Neutrophil (primary cell): ENCODE measurements around the gene CDRT4.
A peak's percentile ranks its signal among the peaks of the same experiment; 100 is the strongest.

Experiments used
- H3K27ac ChIP-seq: fragments of 200-600 bp; sonication (generic); 2 replicates; pipeline ENCODE4 v1.5.1; 2016; ENCODE audit warnings: mild to moderate bottlenecking, moderate library complexity
- H3K27me3 ChIP-seq: fragments of 200-600 bp; sonication (generic); 2 replicates; pipeline ENCODE4 v1.6.0; 2016; ENCODE audit warnings: mild to moderate bottlenecking
- H3K36me3 ChIP-seq: fragments of 200-600 bp; sonication (generic); 2 replicates; pipeline ENCODE4 v1.5.1; 2017
- H3K4me1 ChIP-seq, 2 experiments: fragments of 200-600 bp in 1 of 2; sonication (generic) in 1 of 2; 1 replicate in 1 of 2; 2 replicates in 1 of 2; pipeline versions ENCODE4 v1.5.1 to v1.6.1; 2013 to 2016; ENCODE audit warnings: low read depth in 1 of 2, low read length in 1 of 2, mild to moderate bottlenecking in 1 of 2, moderate library complexity in 1 of 2; ENCODE audit not compliant: control insufficient read depth in 1 of 2, insufficient read depth in 1 of 2
- H3K4me3 ChIP-seq, 2 experiments: fragments of 200-600 bp in 1 of 2; sonication (generic) in 1 of 2; 1 replicate in 1 of 2; 2 replicates in 1 of 2; pipeline ENCODE4 v1.5.1; 2013 to 2016; ENCODE audit warnings: low read depth in 1 of 2, low read length in 1 of 2, mild to moderate bottlenecking in 1 of 2, moderate library complexity in 1 of 2
- H3K9me3 ChIP-seq: fragments of 200-600 bp; sonication (generic); 2 replicates; pipeline ENCODE4 v1.5.1; 2016
- CTCF ChIP-seq: fragments of 200-600 bp; sonication (generic); IDR thresholded peaks from 2 replicates; pipeline ENCODE4 v1.5.1; 2016; ENCODE audit warnings: antibody characterized with exemption

CDRT4 gene

DNA sequence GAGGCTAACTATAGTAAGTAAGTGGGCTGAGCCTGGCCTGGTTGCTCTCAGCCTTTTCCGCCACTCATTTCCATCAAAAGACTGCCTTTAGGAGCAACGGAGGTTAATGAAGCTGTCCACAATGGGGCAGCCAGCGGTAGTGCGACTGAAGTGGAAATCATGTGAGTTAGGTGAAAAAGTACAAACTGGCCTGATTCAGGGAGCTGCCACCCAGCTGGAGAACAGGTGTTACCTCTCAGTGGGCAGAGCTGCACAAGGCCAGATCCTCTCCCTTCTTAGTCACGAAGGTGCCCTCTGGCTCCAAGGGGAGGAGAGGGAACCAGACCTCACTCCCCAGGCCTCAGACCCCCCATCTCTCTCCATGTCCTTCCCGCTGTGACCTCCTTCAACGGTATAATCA is 34.4 kb upstream of the CDRT4 start:
- peak overlapping the region; percentile 60 for H3K27ac ChIP-seq
- no peaks in the 10 kb centered on the region for H3K36me3 ChIP-seq
- no peaks in the 10 kb centered on the region for H3K27me3 ChIP-seq
- H3K4me3 ChIP-seq: no peak overlapping the region
- TF ChIP-seq CTCF: no peak
- H3K4me1 ChIP-seq: peaks cover 11 to 16% of the 10 kb centered on the region in 2 experiments
- no peaks in the 10 kb centered on the region for H3K9me3 ChIP-seq

DNA sequence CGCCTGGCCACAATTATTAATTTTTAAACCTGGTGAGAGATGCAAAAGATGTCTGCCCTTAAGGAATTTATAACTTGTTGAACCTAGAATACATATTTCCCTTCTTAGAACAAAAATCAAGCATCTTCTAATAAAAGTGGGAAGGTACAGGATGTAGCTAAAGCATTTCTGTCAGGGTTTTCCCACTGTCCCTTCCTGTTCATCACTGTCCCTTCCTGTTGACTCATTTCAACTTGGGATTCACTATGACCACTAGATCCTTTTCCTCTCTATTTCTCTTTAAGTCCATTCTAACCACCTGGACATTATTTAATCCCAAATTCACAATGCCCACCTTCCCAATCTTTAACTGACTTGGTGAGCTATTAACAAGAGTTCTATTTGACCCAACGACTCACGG is 33.9 kb upstream of the CDRT4 start:
- Histone ChIP-seq H3K4me3 (no peak overlapping the region), H3K27me3 (no peaks in the 10 kb centered on the region), H3K36me3 (no peaks in the 10 kb centered on the region), H3K27ac (no peak overlapping the region), H3K4me1 (peaks cover 11 to 16% of the 10 kb centered on the region in 2 experiments), H3K9me3 (no peaks in the 10 kb centered on the region)
- TF ChIP-seq CTCF: no peak

GRCh38 chr17:15498107-15498506 is 30.7 kb upstream of the CDRT4 start:
- H3K9me3 ChIP-seq: no peaks in the 10 kb centered on the region
- H3K36me3 ChIP-seq: no peaks in the 10 kb centered on the region
- H3K27me3 ChIP-seq: no peaks in the 10 kb centered on the region
- H3K4me1 ChIP-seq: peaks cover 10 to 15% of the 10 kb centered on the region in 2 experiments
- no peak for TF ChIP-seq CTCF
- no peak overlapping the region for H3K27ac ChIP-seq
- H3K4me3 ChIP-seq: no peak overlapping the region

GRCh38 chr17:15496735-15497670 is 29.6 kb upstream of the CDRT4 start:
- H3K27me3 ChIP-seq: no peaks in the 10 kb centered on the region
- TF ChIP-seq CTCF: no peak
- no peaks in the 10 kb centered on the region for H3K36me3 ChIP-seq
- peaks cover 0 to 4% of the 10 kb centered on the region in 2 experiments for H3K4me1 ChIP-seq
- H3K27ac ChIP-seq: no peak overlapping the region
- H3K9me3 ChIP-seq: no peaks in the 10 kb centered on the region
- H3K4me3 ChIP-seq: no peak overlapping the region

DNA sequence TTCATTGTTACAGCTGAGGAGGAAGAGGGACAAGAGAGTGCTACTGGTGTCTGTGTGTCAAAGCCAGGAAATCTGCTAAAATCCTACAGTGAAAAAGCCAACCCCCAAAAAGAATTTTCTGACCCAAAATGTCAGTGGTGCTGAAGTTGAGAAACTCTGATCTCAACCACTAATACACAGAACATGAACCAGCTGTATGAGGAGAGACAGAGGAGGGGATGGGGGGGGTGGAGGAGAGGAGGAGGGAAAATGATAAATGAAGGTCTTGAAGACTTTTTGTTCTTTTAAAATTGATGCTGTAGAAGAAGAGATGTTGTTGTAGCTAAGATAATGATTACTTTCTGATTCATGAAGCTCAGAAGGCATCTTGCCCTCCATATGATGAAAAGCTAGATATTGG is 27.4 kb upstream of the CDRT4 start:
- no peaks in the 10 kb centered on the region for H3K27me3 ChIP-seq
- no peaks in the 10 kb centered on the region for H3K36me3 ChIP-seq
- no peaks in the 10 kb centered on the region for H3K4me1 ChIP-seq
- H3K9me3 ChIP-seq: no peaks in the 10 kb centered on the region
- no peak overlapping the region for H3K27ac ChIP-seq
- no peak overlapping the region for H3K4me3 ChIP-seq
- no peak for TF ChIP-seq CTCF
